HepG2 (cell line): ENCODE measurements around the gene TH. TPM values are rescaled to one million over a fixed set of nuclear protein-coding genes. Genes with fewer than 3 reads are reported as not detected.

Source experiments
- BATF2 ChIP-seq: sonication (generic); formaldehyde crosslinking; IDR thresholded peaks from 2 replicates; pipeline ENCODE4 v1.8.0; 2022; ENCODE audit warnings: mild to moderate bottlenecking, missing genetic modification reagents, moderate library complexity
- BRD4 ChIP-seq: sonication (generic); formaldehyde crosslinking; IDR thresholded peaks from 2 replicates; pipeline ENCODE4 v1.4.0; 2020; ENCODE audit warnings: missing genetic modification reagents
- CREM ChIP-seq, 2 experiments: sonication (generic) in 1 of 2; formaldehyde crosslinking in 1 of 2; IDR thresholded peaks; 2 replicates each; pipeline versions ENCODE4 v1.4.0 to v1.6.1; 2016 to 2020; ENCODE audit warnings: antibody characterized with exemption in 1 of 2, mild to moderate bottlenecking in 1 of 2, missing genetic modification reagents in 1 of 2
- DMAP1 ChIP-seq: IDR thresholded peaks from 2 replicates; pipeline ENCODE4 v1.6.1; 2016
- EHMT2 ChIP-seq: fragments of 200-600 bp; sonication (generic); IDR thresholded peaks from 2 replicates; pipeline ENCODE4 v1.7.0; 2017; ENCODE audit warnings: antibody characterized with exemption, low read depth, low read length, borderline replicate concordance
- FOXO1 ChIP-seq: sonication (generic); formaldehyde crosslinking; IDR thresholded peaks from 2 replicates; pipeline ENCODE4 v1.4.0; 2020; ENCODE audit warnings: missing genetic modification reagents
- HMG20B ChIP-seq: conservative IDR thresholded peaks from 2 replicates; pipeline ENCODE4 v1.6.1; 2016; ENCODE audit warnings: missing genetic modification reagents, missing compliant biosample characterization
- HNF1B ChIP-seq: sonication (generic); formaldehyde crosslinking; IDR thresholded peaks from 2 replicates; pipeline ENCODE4 v1.5.1; 2020; ENCODE audit warnings: mild to moderate bottlenecking, moderate library complexity, missing genetic modification reagents
- HOXD1 ChIP-seq: sonication (generic); formaldehyde crosslinking; IDR thresholded peaks from 2 replicates; pipeline ENCODE4 v1.5.0; 2020; ENCODE audit warnings: missing genetic modification reagents
- IRF2 ChIP-seq: IDR thresholded peaks from 2 replicates; pipeline ENCODE4 v1.6.1; 2018; ENCODE audit warnings: missing genetic modification reagents, missing compliant biosample characterization
- KDM6A ChIP-seq: IDR thresholded peaks from 2 replicates; pipeline ENCODE4 v1.6.1; 2016; ENCODE audit warnings: low read depth
- MYC ChIP-seq: sonication (generic); formaldehyde crosslinking; IDR thresholded peaks from 2 replicates; pipeline ENCODE4 v1.9.0; 2021; ENCODE audit warnings: missing genetic modification reagents, borderline replicate concordance
- NCOR1 ChIP-seq: fragments of 200-600 bp; sonication (generic); IDR thresholded peaks from 2 replicates; pipeline ENCODE4 v1.7.0; 2017; ENCODE audit warnings: antibody characterized with exemption, low read length, borderline replicate concordance
- NFATC3 ChIP-seq: sonication (generic); formaldehyde crosslinking; IDR thresholded peaks from 2 replicates; pipeline ENCODE4 v1.5.1; 2020; ENCODE audit warnings: mild to moderate bottlenecking, missing genetic modification reagents
- SATB2 ChIP-seq: sonication (generic); formaldehyde crosslinking; IDR thresholded peaks from 2 replicates; pipeline ENCODE4 v1.5.0; 2020; ENCODE audit warnings: missing genetic modification reagents
- SMARCC2 ChIP-seq: fragments of 450-650 bp; IDR thresholded peaks from 2 replicates; pipeline ENCODE4 v1.6.1; 2017; ENCODE audit warnings: antibody characterized with exemption, mild to moderate bottlenecking
- SOX6 ChIP-seq, 2 experiments: fragments of 450-650 bp in 1 of 2; sonication (generic) in 1 of 2; formaldehyde crosslinking in 1 of 2; IDR thresholded peaks; 2 replicates each; pipeline versions ENCODE4 v1.4.0 to v1.6.1; 2017 to 2020; ENCODE audit warnings: antibody characterized with exemption in 1 of 2, mild to moderate bottlenecking in 1 of 2, missing genetic modification reagents in 1 of 2
- SRSF4 ChIP-seq: fragments of 200-400 bp; formaldehyde crosslinking; IDR thresholded peaks from one replicate; pipeline ENCODE4 v1.6.1; 2018; ENCODE audit warnings: mild to moderate bottlenecking, low read depth, low read length, moderate library complexity; ENCODE audit not compliant: poor library complexity, severe bottlenecking
- YEATS4 ChIP-seq: sonication (generic); formaldehyde crosslinking; IDR thresholded peaks from 2 replicates; pipeline ENCODE4 v1.4.0; 2020; ENCODE audit warnings: missing genetic modification reagents, borderline replicate concordance
- ZFP62 ChIP-seq: sonication (generic); formaldehyde crosslinking; IDR thresholded peaks from 2 replicates; pipeline ENCODE4 v1.4.0; 2020; ENCODE audit warnings: missing genetic modification reagents
- ZNF24 ChIP-seq: fragments of 450-650 bp; IDR thresholded peaks from 2 replicates; pipeline ENCODE4 v1.6.1; 2017; ENCODE audit warnings: antibody characterized with exemption, mild to moderate bottlenecking
- ZNF329 ChIP-seq: sonication (generic); formaldehyde crosslinking; IDR thresholded peaks from 2 replicates; pipeline ENCODE4 v1.9.0; 2021; ENCODE audit warnings: low read depth, mild to moderate bottlenecking, missing genetic modification reagents
- ZNF678 ChIP-seq: sonication (generic); formaldehyde crosslinking; IDR thresholded peaks from 2 replicates; pipeline ENCODE4 v1.4.0; 2020; ENCODE audit warnings: mild to moderate bottlenecking, missing genetic modification reagents
- ZNF780A ChIP-seq: sonication (generic); formaldehyde crosslinking; IDR thresholded peaks from 2 replicates; pipeline ENCODE4 v1.8.0; 2022; ENCODE audit warnings: mild to moderate bottlenecking, missing genetic modification reagents, moderate library complexity
- polyA plus RNA-seq, 8 experiments: library from polyadenylated mRNA; depleted of rRNA in 3 of 8; stranded (reverse) in 7 of 8; unstranded in 1 of 8; fragments of >200 nt; fragmentation: Illumina TruSeq in 4 of 8; extraction: Trizol in 4 of 8; gene quantifications; 2 replicates each; pipeline versions ENCODE4 v1.2.1 to v1.2.3, GENCODE V29; 2011 to 2016; ENCODE audit warnings: low read depth in 4 of 8, missing spikeins in 1 of 8, mixed read lengths in 1 of 8; ENCODE audit not compliant: insufficient read depth in 1 of 8
- total RNA-seq, 5 experiments: library from RNA; depleted of rRNA; stranded (reverse); fragments of >200 nt; fragmentation: Illumina TruSeq; extraction: Trizol; gene quantifications; 2 replicates each; pipeline ENCODE4 v1.2.3, GENCODE V29; 2016; ENCODE audit warnings: low read depth in 1 of 5
- TF ChIP-seq, protein P1 (sequence below): sonication (generic); formaldehyde crosslinking; IDR thresholded peaks from 2 replicates; pipeline ENCODE4 v1.4.0; 2020; ENCODE audit warnings: missing genetic modification reagents, borderline replicate concordance
- TF ChIP-seq, protein P2 (sequence below): sonication (generic); formaldehyde crosslinking; IDR thresholded peaks from 2 replicates; pipeline ENCODE4 v1.8.1; 2022; ENCODE audit warnings: mild to moderate bottlenecking, missing genetic modification reagents

Gene TH
- total and polyA plus RNA-seq, 2 of the 13 experiments (the other 11 are each of a cell fraction or from before 2014, with no cell fraction given): 0.36 TPM; not detected in 1

- no peak for TF ChIP-seq SATB2 (CRISPR knock-in tag)
- TF ChIP-seq BRD4 (CRISPR knock-in tag): no peak
- TF ChIP-seq EHMT2: no peak
- TF ChIP-seq HNF1B (CRISPR knock-in tag): peak; percentile 79; the same call in 1 of the 2 replicates
- no peak for TF ChIP-seq FOXO1
- TF ChIP-seq, protein P1, sequence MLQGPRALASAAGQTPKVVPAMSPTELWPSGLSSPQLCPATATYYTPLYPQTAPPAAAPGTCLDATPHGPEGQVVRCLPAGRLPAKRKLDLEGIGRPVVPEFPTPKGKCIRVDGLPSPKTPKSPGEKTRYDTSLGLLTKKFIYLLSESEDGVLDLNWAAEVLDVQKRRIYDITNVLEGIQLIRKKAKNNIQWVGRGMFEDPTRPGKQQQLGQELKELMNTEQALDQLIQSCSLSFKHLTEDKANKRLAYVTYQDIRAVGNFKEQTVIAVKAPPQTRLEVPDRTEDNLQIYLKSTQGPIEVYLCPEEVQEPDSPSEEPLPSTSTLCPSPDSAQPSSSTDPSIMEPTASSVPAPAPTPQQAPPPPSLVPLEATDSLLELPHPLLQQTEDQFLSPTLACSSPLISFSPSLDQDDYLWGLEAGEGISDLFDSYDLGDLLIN (CRISPR knock-in tag): no peak
- no peak for TF ChIP-seq DMAP1 (CRISPR knock-in tag)
- no peak for TF ChIP-seq YEATS4 (CRISPR knock-in tag)
- no peak for TF ChIP-seq HMG20B (CRISPR knock-in tag)
- TF ChIP-seq ZNF24: no peak
- TF ChIP-seq ZNF678 (CRISPR knock-in tag): no peak
- TF ChIP-seq SOX6 (IDR thresholded peaks at IDR 0.05): no peak
- TF ChIP-seq SOX6 (CRISPR knock-in tag; IDR thresholded peaks at IDR 0.05): peak; percentile 40; the same call in 1 of the 2 replicates
- no peak for TF ChIP-seq CREM (IDR thresholded peaks at IDR 0.05)
- TF ChIP-seq CREM (CRISPR knock-in tag; IDR thresholded peaks at IDR 0.05): no peak
- TF ChIP-seq ZFP62 (CRISPR knock-in tag): no peak
- 0 out of 2 replicates have a peak, but pooled peaks have one; percentile 57 for TF ChIP-seq BATF2 (CRISPR knock-in tag)
- TF ChIP-seq IRF2 (CRISPR knock-in tag): no peak
- TF ChIP-seq NFATC3: no peak
- TF ChIP-seq MYC (CRISPR knock-in tag): peak; percentile 45; the same call in 1 of the 2 replicates
- TF ChIP-seq ZNF329: no peak; the same call in 1 of the 2 replicates
- TF ChIP-seq HOXD1 (CRISPR knock-in tag): no peak
- TF ChIP-seq, protein P2, sequence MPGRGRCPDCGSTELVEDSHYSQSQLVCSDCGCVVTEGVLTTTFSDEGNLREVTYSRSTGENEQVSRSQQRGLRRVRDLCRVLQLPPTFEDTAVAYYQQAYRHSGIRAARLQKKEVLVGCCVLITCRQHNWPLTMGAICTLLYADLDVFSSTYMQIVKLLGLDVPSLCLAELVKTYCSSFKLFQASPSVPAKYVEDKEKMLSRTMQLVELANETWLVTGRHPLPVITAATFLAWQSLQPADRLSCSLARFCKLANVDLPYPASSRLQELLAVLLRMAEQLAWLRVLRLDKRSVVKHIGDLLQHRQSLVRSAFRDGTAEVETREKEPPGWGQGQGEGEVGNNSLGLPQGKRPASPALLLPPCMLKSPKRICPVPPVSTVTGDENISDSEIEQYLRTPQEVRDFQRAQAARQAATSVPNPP: peak; percentile 64; the same call in 1 of the 2 replicates
- TF ChIP-seq KDM6A (CRISPR knock-in tag): no peak
- no peak for TF ChIP-seq NCOR1
- no peak for TF ChIP-seq SMARCC2
- TF ChIP-seq SRSF4: no peak
- TF ChIP-seq ZNF780A (CRISPR knock-in tag): peak; percentile 64; the same call in 1 of the 2 replicates
Measured at GRCh38 chr11:2131371-2132236, 40.0 kb downstream of the TH start (continued).
